Astrocyte (in vitro differentiated cells and primary cell): ENCODE data around the gene PTH1R. TPM values are rescaled to one million over a fixed set of nuclear protein-coding genes. Genes with fewer than 3 reads are reported as not detected.
A peak's percentile ranks its signal among the peaks of the same experiment; 100 is the strongest.

ENCODE experiments used
- DNase-seq: peaks from one replicate; pipeline ENCODE4 v3.0.0-alpha.2; 2010; ENCODE audit warnings: low read depth
- FAIRE-seq: peaks from 2 replicates; lab custom pipeline; 2011; peaks lifted over from hg19 to GRCh38; lab: Jason Lieb, UNC
- H2AFZ ChIP-seq: 2 replicates; pipeline ENCODE4 v1.6.0; 2012; ENCODE audit warnings: low read depth, low read length, inconsistent platforms
- H3K27ac ChIP-seq: 2 replicates; pipeline ENCODE4 v1.5.1; 2011; ENCODE audit warnings: low read depth, low read length, inconsistent platforms
- H3K27me3 ChIP-seq: 2 replicates; pipeline ENCODE4 v1.6.0; 2011; ENCODE audit warnings: low read length, inconsistent platforms; ENCODE audit not compliant: insufficient read depth
- H3K36me3 ChIP-seq: 2 replicates; pipeline ENCODE4 v1.5.1; 2011; ENCODE audit warnings: low read length, inconsistent platforms; ENCODE audit not compliant: insufficient read depth
- H3K4me1 ChIP-seq: 2 replicates; pipeline ENCODE4 v1.5.1; 2011; ENCODE audit warnings: low read length, inconsistent platforms; ENCODE audit not compliant: insufficient read depth
- H3K4me2 ChIP-seq: 2 replicates; pipeline ENCODE4 v1.6.0; 2012; ENCODE audit warnings: low read length, inconsistent platforms
- H3K4me3 ChIP-seq: 2 replicates; pipeline ENCODE4 v1.5.1; 2011; ENCODE audit warnings: low read depth, mild to moderate bottlenecking, low read length, inconsistent platforms; ENCODE audit not compliant: insufficient read depth
- H3K79me2 ChIP-seq: 2 replicates; pipeline ENCODE4 v1.6.0; 2012; ENCODE audit warnings: mild to moderate bottlenecking, low read length, inconsistent platforms; ENCODE audit not compliant: insufficient read depth
- H3K9ac ChIP-seq: 2 replicates; pipeline ENCODE4 v1.6.0; 2012; ENCODE audit warnings: mild to moderate bottlenecking, low read length, inconsistent platforms
- H3K9me3 ChIP-seq: 2 replicates; pipeline ENCODE4 v1.5.1; 2012; ENCODE audit warnings: low read depth, mild to moderate bottlenecking, low read length, inconsistent platforms; ENCODE audit not compliant: insufficient read depth
- H4K20me1 ChIP-seq: 2 replicates; pipeline ENCODE4 v1.6.0; 2012; ENCODE audit warnings: low read length, inconsistent platforms; ENCODE audit not compliant: insufficient read depth
- H3K27ac Mint-ChIP-seq: one replicate; pipeline ENCODE4 v1.8.0; 2021; ENCODE audit warnings: mild to moderate bottlenecking, mixed read lengths; ENCODE audit not compliant: unreplicated experiment
- H3K27me3 Mint-ChIP-seq: one replicate; pipeline ENCODE4 v1.8.0; 2021; ENCODE audit warnings: low read depth, mixed read lengths; ENCODE audit not compliant: unreplicated experiment
- H3K36me3 Mint-ChIP-seq: one replicate; pipeline ENCODE4 v1.8.0; 2021; ENCODE audit warnings: low read depth, mixed read lengths; ENCODE audit not compliant: unreplicated experiment
- H3K4me1 Mint-ChIP-seq: one replicate; pipeline ENCODE4 v1.8.0; 2021; ENCODE audit warnings: low read depth, mixed read lengths; ENCODE audit not compliant: unreplicated experiment
- H3K4me3 Mint-ChIP-seq: one replicate; pipeline ENCODE4 v1.8.0; 2021; ENCODE audit warnings: mild to moderate bottlenecking, moderate library complexity, mixed read lengths; ENCODE audit not compliant: unreplicated experiment
- H3K9me3 Mint-ChIP-seq: one replicate; pipeline ENCODE4 v1.8.0; 2021; ENCODE audit warnings: mild to moderate bottlenecking, mixed read lengths; ENCODE audit not compliant: unreplicated experiment
- CTCF ChIP-seq: IDR thresholded peaks from 2 replicates; pipeline ENCODE4 v1.5.1; 2011; ENCODE audit warnings: low read depth, mild to moderate bottlenecking, inconsistent platforms, low read length, moderate library complexity; ENCODE audit not compliant: insufficient read depth
- EZH2 ChIP-seq: IDR thresholded peaks from 2 replicates; pipeline ENCODE4 v1.6.1; 2012; ENCODE audit warnings: mild to moderate bottlenecking, low read length, inconsistent platforms; ENCODE audit not compliant: insufficient read depth
- total RNA-seq: library from RNA; stranded (reverse); gene quantifications from 2 replicates; pipeline ENCODE4 v1.2.1, GENCODE V29; 2021

Gene PTH1R
- total RNA-seq, 1 donor from 2014 or later: 5.2 TPM

- TF ChIP-seq CTCF (no peak), EZH2 (peak; percentile 61)
- H3K4me2 ChIP-seq: peak overlapping the region; percentile 73
Measured at GRCh38 chr3:46883830-46884185, 6.3 kb downstream of the PTH1R start.

GRCh38 chr3:46884427-46884826, 6.9 kb downstream of the PTH1R start:
- no peak overlapping the region for H3K27ac Mint-ChIP-seq
- H3K9ac ChIP-seq: no peak overlapping the region
- FAIRE-seq: no peak

More at GRCh38 chr3:46883830-46884185, 6.3 kb downstream of the PTH1R start:
- Mint-ChIP-seq H3K4me3 (peak overlapping the region; percentile 77), H3K4me1 (peaks cover 7% of the 10 kb centered on the region), H3K9me3 (no peaks in the 10 kb centered on the region), H3K27ac (no peak overlapping the region), H3K27me3 (peaks cover 53% of the 10 kb centered on the region), H3K36me3 (peaks cover 3% of the 10 kb centered on the region)
- DNase-seq (no peak), FAIRE-seq (no peak)
- peaks cover 14% of the 10 kb centered on the region for H4K20me1 ChIP-seq
- H2AFZ ChIP-seq: no peak overlapping the region
- peak overlapping the region; percentile 23 for H3K4me3 ChIP-seq
- H3K9ac ChIP-seq: no peak overlapping the region
- H3K79me2 ChIP-seq: no peaks in the 10 kb centered on the region
- H3K9me3 ChIP-seq: no peaks in the 10 kb centered on the region
- peaks cover 39% of the 10 kb centered on the region for H3K27me3 ChIP-seq
- no peaks in the 10 kb centered on the region for H3K36me3 ChIP-seq
- H3K4me1 ChIP-seq: peaks cover 6% of the 10 kb centered on the region
- no peak overlapping the region for H3K27ac ChIP-seq

More at GRCh38 chr3:46884427-46884826, 6.9 kb downstream of the PTH1R start:
- DNase-seq: no peak
- peaks cover 54% of the 10 kb centered on the region for H3K27me3 Mint-ChIP-seq
- no peak for TF ChIP-seq CTCF
- TF ChIP-seq EZH2: no peak
- peaks cover 14% of the 10 kb centered on the region for H4K20me1 ChIP-seq
- H3K9me3 ChIP-seq: no peaks in the 10 kb centered on the region
- H3K4me3 ChIP-seq: no peak overlapping the region
- no peak overlapping the region for H3K4me2 ChIP-seq
- H3K4me3 Mint-ChIP-seq: no peak overlapping the region
- no peak overlapping the region for H3K27ac ChIP-seq
- H3K9me3 Mint-ChIP-seq: no peaks in the 10 kb centered on the region
- peaks cover 42% of the 10 kb centered on the region for H3K27me3 ChIP-seq
- peaks cover 3% of the 10 kb centered on the region for H3K36me3 Mint-ChIP-seq
- H3K4me1 ChIP-seq: peaks cover 6% of the 10 kb centered on the region
- H2AFZ ChIP-seq: no peak overlapping the region
- no peaks in the 10 kb centered on the region for H3K79me2 ChIP-seq
- no peaks in the 10 kb centered on the region for H3K36me3 ChIP-seq
- peaks cover 2% of the 10 kb centered on the region for H3K4me1 Mint-ChIP-seq
